SU-DHL-6 (cell line): ENCODE data around the gene KAZN.

Source experiments
- CTCF ChIP-seq: fragments of 200-600 bp; sonication (generic); IDR thresholded peaks from one replicate; pipeline ENCODE4 v1.5.1; 2017; ENCODE audit warnings: antibody characterized with exemption, mild to moderate bottlenecking, low read length, moderate library complexity; ENCODE audit not compliant: insufficient read depth, poor library complexity, severe bottlenecking
- EZH2phosphoT487 ChIP-seq: fragments of 200-600 bp; sonication (generic), shearing (Covaris generic); conservative IDR thresholded peaks from 2 replicates; pipeline ENCODE4 v1.6.1; 2018; ENCODE audit warnings: mild to moderate bottlenecking, antibody characterized with exemption, low read length, moderate library complexity, mixed read lengths

DNA sequence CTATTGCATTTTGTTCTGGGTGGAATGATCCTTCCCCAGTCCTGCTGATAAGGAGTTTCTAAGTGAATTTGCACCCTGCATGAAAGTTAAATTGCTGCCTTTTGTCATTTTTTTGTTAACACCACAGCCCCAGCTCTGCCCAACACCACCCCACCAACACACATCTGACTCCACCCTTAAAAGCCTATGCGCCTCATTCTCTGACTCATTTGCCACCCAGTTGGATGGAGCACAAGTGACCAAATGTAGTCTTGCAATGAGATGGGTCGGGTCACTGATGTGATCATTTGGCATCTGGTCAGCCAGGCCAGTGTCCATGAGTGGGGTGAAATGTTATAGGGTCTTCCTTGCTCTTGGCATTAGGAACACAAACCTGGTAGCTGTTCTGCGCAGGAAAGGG lies 256.8 kb downstream of the KAZN start:
- TF ChIP-seq CTCF (no peak), EZH2phosphoT487 (no peak)
